K562 (cell line): ENCODE data around the gene ZNF385D. TPM values are rescaled to one million over a fixed set of nuclear protein-coding genes. Genes with fewer than 3 reads are reported as not detected.

Experiments used
- DIDO1 ChIP-seq: fragments of 450-650 bp; IDR thresholded peaks from 2 replicates; pipeline ENCODE4 v1.6.1; 2016; ENCODE audit warnings: low read depth, missing biosample characterization, missing genetic modification characterization
- GABPA ChIP-seq: fragments of 200-800 bp; sonication (Bioruptor generic); conservative IDR thresholded peaks from 2 replicates; pipeline ENCODE4 v1.6.1; 2016; ENCODE audit warnings: low read depth, missing genetic modification characterization, missing compliant biosample characterization
- NONO ChIP-seq, 2 experiments: fragments of 200-400 bp in 1 of 2; fragments of 450-650 bp in 1 of 2; formaldehyde crosslinking in 1 of 2; IDR thresholded peaks; 2 replicates each; pipeline ENCODE4 v1.6.1; 2017; ENCODE audit warnings: low read depth in 2 of 2, mild to moderate bottlenecking in 2 of 2, moderate library complexity in 2 of 2, low read length in 1 of 2
- NR2C1 ChIP-seq, 2 experiments: fragments of 450-650 bp; IDR thresholded peaks; 2 replicates each; pipeline ENCODE4 v1.6.1; 2017; ENCODE audit warnings: mild to moderate bottlenecking in 2 of 2, antibody characterized with exemption in 1 of 2, inconsistent platforms in 1 of 2, missing compliant biosample characterization in 1 of 2, missing genetic modification characterization in 1 of 2
- POLR2G ChIP-seq: fragments of 200-400 bp; formaldehyde crosslinking; IDR thresholded peaks from 2 replicates; pipeline ENCODE4 v1.6.1; 2017; ENCODE audit warnings: low read depth, mild to moderate bottlenecking, antibody characterized with exemption, low read length, moderate library complexity
- RBFOX2 ChIP-seq: fragments of 200-400 bp; formaldehyde crosslinking; IDR thresholded peaks from 2 replicates; pipeline ENCODE4 v1.6.1; 2017; ENCODE audit warnings: low read depth, mild to moderate bottlenecking, low read length, moderate library complexity
- SOX6 ChIP-seq: fragments of 450-650 bp; IDR thresholded peaks from 2 replicates; pipeline ENCODE4 v1.6.1; 2014; ENCODE audit warnings: mild to moderate bottlenecking
- SUPT5H ChIP-seq: fragments of 450-650 bp; IDR thresholded peaks from 2 replicates; pipeline ENCODE4 v1.6.1; 2016
- ZFX ChIP-seq: sonication (generic); formaldehyde crosslinking; IDR thresholded peaks from 2 replicates; pipeline ENCODE4 v1.8.0; 2022; ENCODE audit warnings: mild to moderate bottlenecking, missing genetic modification reagents, moderate library complexity
- ZNF175 ChIP-seq: fragments of 200-800 bp; sonication (Bioruptor generic); IDR thresholded peaks from 2 replicates; pipeline ENCODE4 v1.6.1; 2016; ENCODE audit warnings: low read depth, mild to moderate bottlenecking, missing genetic modification characterization, missing compliant biosample characterization
- polyA plus RNA-seq, 8 experiments: library from polyadenylated mRNA; depleted of rRNA in 4 of 8; stranded (reverse) in 5 of 8; unstranded in 3 of 8; fragments of >200 nt; fragmentation: Nextera tagmentation in 2 of 8; fragmentation: Illumina TruSeq in 1 of 8; extraction: Ambion mirVana in 2 of 8; extraction: Trizol in 1 of 8; gene quantifications; 2 replicates each; pipeline versions ENCODE4 v1.2.1 to v1.2.3, GENCODE V29; 2011 to 2014; ENCODE audit warnings: inconsistent platforms in 1 of 8, missing spikeins in 1 of 8
- total RNA-seq, 7 experiments: library from RNA; depleted of rRNA in 6 of 7; stranded (reverse); fragments of >200 nt in 6 of 7; fragmentation: Illumina TruSeq in 2 of 7; extraction: Trizol in 2 of 7; gene quantifications; 2 replicates each; pipeline versions ENCODE4 v1.2.1 to v1.2.3, GENCODE V29; 2011 to 2021; ENCODE audit warnings: low replicate concordance in 1 of 7
- TF ChIP-seq, protein P1 (sequence below), 2 experiments: fragments of 450-650 bp in 1 of 2; sonication (generic) in 1 of 2; formaldehyde crosslinking in 1 of 2; IDR thresholded peaks; 2 replicates each; pipeline versions ENCODE4 v1.7.1 to v1.9.0; 2016 to 2022; ENCODE audit warnings: inconsistent platforms in 1 of 2, mild to moderate bottlenecking in 1 of 2, missing genetic modification reagents in 1 of 2
- TF ChIP-seq, protein P2 (sequence below): fragments of 450-650 bp; IDR thresholded peaks from 2 replicates; pipeline ENCODE4 v1.6.1; 2016; ENCODE audit warnings: mild to moderate bottlenecking
- TF ChIP-seq, protein P3 (sequence below): sonication (generic); formaldehyde crosslinking; IDR thresholded peaks from 2 replicates; pipeline ENCODE4 v1.9.0; 2022; ENCODE audit warnings: mild to moderate bottlenecking, missing genetic modification reagents

ZNF385D gene
- total and polyA plus RNA-seq, 9 of the 15 experiments (the other 6 are each of a cell fraction or from before 2014, with no cell fraction given) = 0.14 to 1.7 (median 0.51) TPM

DNA sequence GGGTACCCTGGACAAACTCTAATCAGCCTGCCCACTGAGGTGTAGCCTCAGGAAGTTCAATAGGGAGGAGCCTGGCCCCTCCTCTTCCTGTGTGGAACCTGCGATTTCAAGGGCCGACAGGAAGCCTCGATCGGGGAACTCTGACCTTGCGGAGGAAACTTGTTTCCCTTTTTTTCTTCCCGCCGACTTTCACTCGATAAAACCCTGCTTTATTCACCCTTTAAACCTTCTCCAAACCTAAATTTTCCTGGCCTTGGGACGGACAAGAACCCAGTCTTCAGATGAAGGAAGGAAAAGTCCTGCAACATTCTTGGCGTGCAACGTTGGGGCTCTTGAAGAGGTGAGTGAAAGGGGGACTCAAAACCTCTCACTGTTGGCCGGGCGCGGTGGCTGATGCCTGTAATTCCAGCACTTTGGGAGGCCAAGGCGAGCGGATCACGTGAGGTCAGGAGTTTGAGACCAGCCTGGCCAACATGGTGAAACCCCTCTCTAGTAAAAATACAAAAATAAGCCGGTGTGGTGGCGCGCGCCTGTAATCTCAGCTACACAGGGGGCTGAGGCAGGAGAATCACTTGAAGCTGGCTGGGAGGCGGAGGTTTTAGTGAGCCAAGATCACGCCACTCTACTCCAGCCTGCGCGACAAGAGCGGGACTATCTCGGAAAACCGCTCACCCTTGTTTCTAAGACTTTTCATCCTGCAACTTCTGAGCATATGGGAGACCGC lies 208.2 kb downstream of the ZNF385D start (continued):
- TF ChIP-seq, protein P1, sequence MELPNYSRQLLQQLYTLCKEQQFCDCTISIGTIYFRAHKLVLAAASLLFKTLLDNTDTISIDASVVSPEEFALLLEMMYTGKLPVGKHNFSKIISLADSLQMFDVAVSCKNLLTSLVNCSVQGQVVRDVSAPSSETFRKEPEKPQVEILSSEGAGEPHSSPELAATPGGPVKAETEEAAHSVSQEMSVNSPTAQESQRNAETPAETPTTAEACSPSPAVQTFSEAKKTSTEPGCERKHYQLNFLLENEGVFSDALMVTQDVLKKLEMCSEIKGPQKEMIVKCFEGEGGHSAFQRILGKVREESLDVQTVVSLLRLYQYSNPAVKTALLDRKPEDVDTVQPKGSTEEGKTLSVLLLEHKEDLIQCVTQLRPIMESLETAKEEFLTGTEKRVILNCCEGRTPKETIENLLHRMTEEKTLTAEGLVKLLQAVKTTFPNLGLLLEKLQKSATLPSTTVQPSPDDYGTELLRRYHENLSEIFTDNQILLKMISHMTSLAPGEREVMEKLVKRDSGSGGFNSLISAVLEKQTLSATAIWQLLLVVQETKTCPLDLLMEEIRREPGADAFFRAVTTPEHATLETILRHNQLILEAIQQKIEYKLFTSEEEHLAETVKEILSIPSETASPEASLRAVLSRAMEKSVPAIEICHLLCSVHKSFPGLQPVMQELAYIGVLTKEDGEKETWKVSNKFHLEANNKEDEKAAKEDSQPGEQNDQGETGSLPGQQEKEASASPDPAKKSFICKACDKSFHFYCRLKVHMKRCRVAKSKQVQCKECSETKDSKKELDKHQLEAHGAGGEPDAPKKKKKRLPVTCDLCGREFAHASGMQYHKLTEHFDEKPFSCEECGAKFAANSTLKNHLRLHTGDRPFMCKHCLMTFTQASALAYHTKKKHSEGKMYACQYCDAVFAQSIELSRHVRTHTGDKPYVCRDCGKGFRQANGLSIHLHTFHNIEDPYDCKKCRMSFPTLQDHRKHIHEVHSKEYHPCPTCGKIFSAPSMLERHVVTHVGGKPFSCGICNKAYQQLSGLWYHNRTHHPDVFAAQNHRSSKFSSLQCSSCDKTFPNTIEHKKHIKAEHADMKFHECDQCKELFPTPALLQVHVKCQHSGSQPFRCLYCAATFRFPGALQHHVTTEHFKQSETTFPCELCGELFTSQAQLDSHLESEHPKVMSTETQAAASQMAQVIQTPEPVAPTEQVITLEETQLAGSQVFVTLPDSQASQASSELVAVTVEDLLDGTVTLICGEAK (IDR thresholded peaks at IDR 0.05) = peak; percentile 77
- TF ChIP-seq, protein P1 (CRISPR knock-in tag; IDR thresholded peaks at IDR 0.05) = no peak
- peak; percentile 48 for TF ChIP-seq RBFOX2
- TF ChIP-seq SOX6 = no peak
- 0 out of 2 replicates have a peak, but pooled peaks have one; percentile 34 for TF ChIP-seq POLR2G
- peak; percentile 86 for TF ChIP-seq NR2C1 (IDR thresholded peaks at IDR 0.05)
- TF ChIP-seq NR2C1 (tag; IDR thresholded peaks at IDR 0.05) = peak; percentile 75
- TF ChIP-seq, protein P2, sequence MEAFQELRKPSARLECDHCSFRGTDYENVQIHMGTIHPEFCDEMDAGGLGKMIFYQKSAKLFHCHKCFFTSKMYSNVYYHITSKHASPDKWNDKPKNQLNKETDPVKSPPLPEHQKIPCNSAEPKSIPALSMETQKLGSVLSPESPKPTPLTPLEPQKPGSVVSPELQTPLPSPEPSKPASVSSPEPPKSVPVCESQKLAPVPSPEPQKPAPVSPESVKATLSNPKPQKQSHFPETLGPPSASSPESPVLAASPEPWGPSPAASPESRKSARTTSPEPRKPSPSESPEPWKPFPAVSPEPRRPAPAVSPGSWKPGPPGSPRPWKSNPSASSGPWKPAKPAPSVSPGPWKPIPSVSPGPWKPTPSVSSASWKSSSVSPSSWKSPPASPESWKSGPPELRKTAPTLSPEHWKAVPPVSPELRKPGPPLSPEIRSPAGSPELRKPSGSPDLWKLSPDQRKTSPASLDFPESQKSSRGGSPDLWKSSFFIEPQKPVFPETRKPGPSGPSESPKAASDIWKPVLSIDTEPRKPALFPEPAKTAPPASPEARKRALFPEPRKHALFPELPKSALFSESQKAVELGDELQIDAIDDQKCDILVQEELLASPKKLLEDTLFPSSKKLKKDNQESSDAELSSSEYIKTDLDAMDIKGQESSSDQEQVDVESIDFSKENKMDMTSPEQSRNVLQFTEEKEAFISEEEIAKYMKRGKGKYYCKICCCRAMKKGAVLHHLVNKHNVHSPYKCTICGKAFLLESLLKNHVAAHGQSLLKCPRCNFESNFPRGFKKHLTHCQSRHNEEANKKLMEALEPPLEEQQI = no peak
- TF ChIP-seq SUPT5H = peak; percentile 51
- TF ChIP-seq DIDO1 (tag) = peak; percentile 47; the same call in 1 of the 2 replicates
- TF ChIP-seq, protein P3, sequence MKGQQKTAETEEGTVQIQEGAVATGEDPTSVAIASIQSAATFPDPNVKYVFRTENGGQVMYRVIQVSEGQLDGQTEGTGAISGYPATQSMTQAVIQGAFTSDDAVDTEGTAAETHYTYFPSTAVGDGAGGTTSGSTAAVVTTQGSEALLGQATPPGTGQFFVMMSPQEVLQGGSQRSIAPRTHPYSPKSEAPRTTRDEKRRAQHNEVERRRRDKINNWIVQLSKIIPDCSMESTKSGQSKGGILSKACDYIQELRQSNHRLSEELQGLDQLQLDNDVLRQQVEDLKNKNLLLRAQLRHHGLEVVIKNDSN (CRISPR knock-in tag) = peak; percentile 69
- peak; percentile 82 for TF ChIP-seq GABPA (tag)
- no peak for TF ChIP-seq ZNF175 (CRISPR knock-in tag)
- peak; percentile 20; the same call in 1 of the 2 replicates for TF ChIP-seq ZFX
- TF ChIP-seq NONO (IDR thresholded peaks at IDR 0.05; ENCODE audit: low read depth in 2 of 2, low read length in 1 of 2) = no peak
